K562 (cell line): Measurements from ENCODE around the gene BBC3. TPM values are rescaled to one million over a fixed set of nuclear protein-coding genes. Genes with fewer than 3 reads are reported as not detected.

ENCODE experiments used
- CEBPB ChIP-seq: fragments of 450-650 bp; IDR thresholded peaks from 2 replicates; pipeline ENCODE4 v1.6.1; 2016; ENCODE audit warnings: missing genetic modification characterization, missing compliant biosample characterization
- ILF3 ChIP-seq: fragments of 450-650 bp; IDR thresholded peaks from 2 replicates; pipeline ENCODE4 v1.6.1; 2018; ENCODE audit warnings: antibody characterized with exemption, mild to moderate bottlenecking, moderate library complexity, borderline replicate concordance
- MYBL2 ChIP-seq, 2 experiments: fragments of 450-650 bp in 1 of 2; sonication (generic) in 1 of 2; formaldehyde crosslinking in 1 of 2; IDR thresholded peaks; 2 replicates each; pipeline versions ENCODE4 v1.6.1 to v1.8.1; 2017 to 2022; ENCODE audit warnings: borderline replicate concordance in 1 of 2, inconsistent platforms in 1 of 2, low read depth in 1 of 2, mild to moderate bottlenecking in 1 of 2, missing genetic modification reagents in 1 of 2, moderate library complexity in 1 of 2
- SP2 ChIP-seq: IDR thresholded peaks from 2 replicates; pipeline ENCODE4 v1.6.1; 2011; ENCODE audit warnings: mild to moderate bottlenecking, low read depth, low read length, moderate library complexity; ENCODE audit not compliant: poor library complexity, severe bottlenecking; ENCODE audit errors: extremely low read depth
- YY1 ChIP-seq, 3 experiments: IDR thresholded peaks; 2 replicates each; pipeline ENCODE4 v1.6.1; 2011; ENCODE audit warnings: low read length in 2 of 3, mild to moderate bottlenecking in 2 of 3, moderate library complexity in 2 of 3, borderline replicate concordance in 1 of 3, control low read depth in 1 of 3, low read depth in 1 of 3; ENCODE audit not compliant: insufficient read depth in 3 of 3, insufficient replicate concordance in 2 of 3, control insufficient read depth in 1 of 3, insufficient read length in 1 of 3; ENCODE audit errors: extremely low read depth in 1 of 3
- ZNF212 ChIP-seq: fragments of 450-650 bp; formaldehyde crosslinking; IDR thresholded peaks from 2 replicates; pipeline ENCODE4 v1.4.0; 2020; ENCODE audit warnings: mild to moderate bottlenecking
- ZNF75A ChIP-seq: fragments of 450-650 bp; formaldehyde crosslinking; IDR thresholded peaks from 2 replicates; pipeline ENCODE4 v1.4.0; 2020; ENCODE audit warnings: mild to moderate bottlenecking
- polyA plus RNA-seq, 8 experiments: library from polyadenylated mRNA; depleted of rRNA in 4 of 8; stranded (reverse) in 5 of 8; unstranded in 3 of 8; fragments of >200 nt; fragmentation: Nextera tagmentation in 2 of 8; fragmentation: Illumina TruSeq in 1 of 8; extraction: Ambion mirVana in 2 of 8; extraction: Trizol in 1 of 8; gene quantifications; 2 replicates each; pipeline versions ENCODE4 v1.2.1 to v1.2.3, GENCODE V29; 2011 to 2014; ENCODE audit warnings: inconsistent platforms in 1 of 8, missing spikeins in 1 of 8
- total RNA-seq, 7 experiments: library from RNA; depleted of rRNA in 6 of 7; stranded (reverse); fragments of >200 nt in 6 of 7; fragmentation: Illumina TruSeq in 2 of 7; extraction: Trizol in 2 of 7; gene quantifications; 2 replicates each; pipeline versions ENCODE4 v1.2.1 to v1.2.3, GENCODE V29; 2011 to 2021; ENCODE audit warnings: low replicate concordance in 1 of 7
- TF ChIP-seq, protein P1 (sequence below): fragments of 450-650 bp; IDR thresholded peaks from 2 replicates; pipeline ENCODE4 v1.6.1; 2016; ENCODE audit warnings: mild to moderate bottlenecking, moderate library complexity
- TF ChIP-seq, protein P2 (sequence below): fragments of 450-650 bp; IDR thresholded peaks from 2 replicates; pipeline ENCODE4 v1.6.1; 2017; ENCODE audit warnings: antibody characterized with exemption, mild to moderate bottlenecking

The BBC3 gene
- total and polyA plus RNA-seq, 9 of the 15 experiments (the other 6 are each of a cell fraction or from before 2014, with no cell fraction given), result 0.15 to 30.7 (median 4.8) TPM

- TF ChIP-seq, protein P1, sequence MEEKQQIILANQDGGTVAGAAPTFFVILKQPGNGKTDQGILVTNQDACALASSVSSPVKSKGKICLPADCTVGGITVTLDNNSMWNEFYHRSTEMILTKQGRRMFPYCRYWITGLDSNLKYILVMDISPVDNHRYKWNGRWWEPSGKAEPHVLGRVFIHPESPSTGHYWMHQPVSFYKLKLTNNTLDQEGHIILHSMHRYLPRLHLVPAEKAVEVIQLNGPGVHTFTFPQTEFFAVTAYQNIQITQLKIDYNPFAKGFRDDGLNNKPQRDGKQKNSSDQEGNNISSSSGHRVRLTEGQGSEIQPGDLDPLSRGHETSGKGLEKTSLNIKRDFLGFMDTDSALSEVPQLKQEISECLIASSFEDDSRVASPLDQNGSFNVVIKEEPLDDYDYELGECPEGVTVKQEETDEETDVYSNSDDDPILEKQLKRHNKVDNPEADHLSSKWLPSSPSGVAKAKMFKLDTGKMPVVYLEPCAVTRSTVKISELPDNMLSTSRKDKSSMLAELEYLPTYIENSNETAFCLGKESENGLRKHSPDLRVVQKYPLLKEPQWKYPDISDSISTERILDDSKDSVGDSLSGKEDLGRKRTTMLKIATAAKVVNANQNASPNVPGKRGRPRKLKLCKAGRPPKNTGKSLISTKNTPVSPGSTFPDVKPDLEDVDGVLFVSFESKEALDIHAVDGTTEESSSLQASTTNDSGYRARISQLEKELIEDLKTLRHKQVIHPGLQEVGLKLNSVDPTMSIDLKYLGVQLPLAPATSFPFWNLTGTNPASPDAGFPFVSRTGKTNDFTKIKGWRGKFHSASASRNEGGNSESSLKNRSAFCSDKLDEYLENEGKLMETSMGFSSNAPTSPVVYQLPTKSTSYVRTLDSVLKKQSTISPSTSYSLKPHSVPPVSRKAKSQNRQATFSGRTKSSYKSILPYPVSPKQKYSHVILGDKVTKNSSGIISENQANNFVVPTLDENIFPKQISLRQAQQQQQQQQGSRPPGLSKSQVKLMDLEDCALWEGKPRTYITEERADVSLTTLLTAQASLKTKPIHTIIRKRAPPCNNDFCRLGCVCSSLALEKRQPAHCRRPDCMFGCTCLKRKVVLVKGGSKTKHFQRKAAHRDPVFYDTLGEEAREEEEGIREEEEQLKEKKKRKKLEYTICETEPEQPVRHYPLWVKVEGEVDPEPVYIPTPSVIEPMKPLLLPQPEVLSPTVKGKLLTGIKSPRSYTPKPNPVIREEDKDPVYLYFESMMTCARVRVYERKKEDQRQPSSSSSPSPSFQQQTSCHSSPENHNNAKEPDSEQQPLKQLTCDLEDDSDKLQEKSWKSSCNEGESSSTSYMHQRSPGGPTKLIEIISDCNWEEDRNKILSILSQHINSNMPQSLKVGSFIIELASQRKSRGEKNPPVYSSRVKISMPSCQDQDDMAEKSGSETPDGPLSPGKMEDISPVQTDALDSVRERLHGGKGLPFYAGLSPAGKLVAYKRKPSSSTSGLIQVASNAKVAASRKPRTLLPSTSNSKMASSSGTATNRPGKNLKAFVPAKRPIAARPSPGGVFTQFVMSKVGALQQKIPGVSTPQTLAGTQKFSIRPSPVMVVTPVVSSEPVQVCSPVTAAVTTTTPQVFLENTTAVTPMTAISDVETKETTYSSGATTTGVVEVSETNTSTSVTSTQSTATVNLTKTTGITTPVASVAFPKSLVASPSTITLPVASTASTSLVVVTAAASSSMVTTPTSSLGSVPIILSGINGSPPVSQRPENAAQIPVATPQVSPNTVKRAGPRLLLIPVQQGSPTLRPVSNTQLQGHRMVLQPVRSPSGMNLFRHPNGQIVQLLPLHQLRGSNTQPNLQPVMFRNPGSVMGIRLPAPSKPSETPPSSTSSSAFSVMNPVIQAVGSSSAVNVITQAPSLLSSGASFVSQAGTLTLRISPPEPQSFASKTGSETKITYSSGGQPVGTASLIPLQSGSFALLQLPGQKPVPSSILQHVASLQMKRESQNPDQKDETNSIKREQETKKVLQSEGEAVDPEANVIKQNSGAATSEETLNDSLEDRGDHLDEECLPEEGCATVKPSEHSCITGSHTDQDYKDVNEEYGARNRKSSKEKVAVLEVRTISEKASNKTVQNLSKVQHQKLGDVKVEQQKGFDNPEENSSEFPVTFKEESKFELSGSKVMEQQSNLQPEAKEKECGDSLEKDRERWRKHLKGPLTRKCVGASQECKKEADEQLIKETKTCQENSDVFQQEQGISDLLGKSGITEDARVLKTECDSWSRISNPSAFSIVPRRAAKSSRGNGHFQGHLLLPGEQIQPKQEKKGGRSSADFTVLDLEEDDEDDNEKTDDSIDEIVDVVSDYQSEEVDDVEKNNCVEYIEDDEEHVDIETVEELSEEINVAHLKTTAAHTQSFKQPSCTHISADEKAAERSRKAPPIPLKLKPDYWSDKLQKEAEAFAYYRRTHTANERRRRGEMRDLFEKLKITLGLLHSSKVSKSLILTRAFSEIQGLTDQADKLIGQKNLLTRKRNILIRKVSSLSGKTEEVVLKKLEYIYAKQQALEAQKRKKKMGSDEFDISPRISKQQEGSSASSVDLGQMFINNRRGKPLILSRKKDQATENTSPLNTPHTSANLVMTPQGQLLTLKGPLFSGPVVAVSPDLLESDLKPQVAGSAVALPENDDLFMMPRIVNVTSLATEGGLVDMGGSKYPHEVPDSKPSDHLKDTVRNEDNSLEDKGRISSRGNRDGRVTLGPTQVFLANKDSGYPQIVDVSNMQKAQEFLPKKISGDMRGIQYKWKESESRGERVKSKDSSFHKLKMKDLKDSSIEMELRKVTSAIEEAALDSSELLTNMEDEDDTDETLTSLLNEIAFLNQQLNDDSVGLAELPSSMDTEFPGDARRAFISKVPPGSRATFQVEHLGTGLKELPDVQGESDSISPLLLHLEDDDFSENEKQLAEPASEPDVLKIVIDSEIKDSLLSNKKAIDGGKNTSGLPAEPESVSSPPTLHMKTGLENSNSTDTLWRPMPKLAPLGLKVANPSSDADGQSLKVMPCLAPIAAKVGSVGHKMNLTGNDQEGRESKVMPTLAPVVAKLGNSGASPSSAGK, result peak; percentile 14; the same call in 1 of the 2 replicates
- TF ChIP-seq YY1 (IDR thresholded peaks at IDR 0.05; ENCODE audit: borderline replicate concordance in 1 of 3, control insufficient read depth in 1 of 3, extremely low read depth in 1 of 3, insufficient read depth in 3 of 3, insufficient read length in 1 of 3, insufficient replicate concordance in 2 of 3, low read depth in 1 of 3, low read length in 2 of 3) (no peak), MYBL2 (IDR thresholded peaks at IDR 0.05; ENCODE audit: low read depth) (no peak), MYBL2 (CRISPR knock-in tag; IDR thresholded peaks at IDR 0.05; ENCODE audit: borderline replicate concordance) (no peak), ZNF212 (CRISPR knock-in tag) (no peak), SP2 (no peak), ILF3 (no peak), ZNF75A (CRISPR knock-in tag) (no peak), CEBPB (tag) (no peak)
- TF ChIP-seq, protein P2, sequence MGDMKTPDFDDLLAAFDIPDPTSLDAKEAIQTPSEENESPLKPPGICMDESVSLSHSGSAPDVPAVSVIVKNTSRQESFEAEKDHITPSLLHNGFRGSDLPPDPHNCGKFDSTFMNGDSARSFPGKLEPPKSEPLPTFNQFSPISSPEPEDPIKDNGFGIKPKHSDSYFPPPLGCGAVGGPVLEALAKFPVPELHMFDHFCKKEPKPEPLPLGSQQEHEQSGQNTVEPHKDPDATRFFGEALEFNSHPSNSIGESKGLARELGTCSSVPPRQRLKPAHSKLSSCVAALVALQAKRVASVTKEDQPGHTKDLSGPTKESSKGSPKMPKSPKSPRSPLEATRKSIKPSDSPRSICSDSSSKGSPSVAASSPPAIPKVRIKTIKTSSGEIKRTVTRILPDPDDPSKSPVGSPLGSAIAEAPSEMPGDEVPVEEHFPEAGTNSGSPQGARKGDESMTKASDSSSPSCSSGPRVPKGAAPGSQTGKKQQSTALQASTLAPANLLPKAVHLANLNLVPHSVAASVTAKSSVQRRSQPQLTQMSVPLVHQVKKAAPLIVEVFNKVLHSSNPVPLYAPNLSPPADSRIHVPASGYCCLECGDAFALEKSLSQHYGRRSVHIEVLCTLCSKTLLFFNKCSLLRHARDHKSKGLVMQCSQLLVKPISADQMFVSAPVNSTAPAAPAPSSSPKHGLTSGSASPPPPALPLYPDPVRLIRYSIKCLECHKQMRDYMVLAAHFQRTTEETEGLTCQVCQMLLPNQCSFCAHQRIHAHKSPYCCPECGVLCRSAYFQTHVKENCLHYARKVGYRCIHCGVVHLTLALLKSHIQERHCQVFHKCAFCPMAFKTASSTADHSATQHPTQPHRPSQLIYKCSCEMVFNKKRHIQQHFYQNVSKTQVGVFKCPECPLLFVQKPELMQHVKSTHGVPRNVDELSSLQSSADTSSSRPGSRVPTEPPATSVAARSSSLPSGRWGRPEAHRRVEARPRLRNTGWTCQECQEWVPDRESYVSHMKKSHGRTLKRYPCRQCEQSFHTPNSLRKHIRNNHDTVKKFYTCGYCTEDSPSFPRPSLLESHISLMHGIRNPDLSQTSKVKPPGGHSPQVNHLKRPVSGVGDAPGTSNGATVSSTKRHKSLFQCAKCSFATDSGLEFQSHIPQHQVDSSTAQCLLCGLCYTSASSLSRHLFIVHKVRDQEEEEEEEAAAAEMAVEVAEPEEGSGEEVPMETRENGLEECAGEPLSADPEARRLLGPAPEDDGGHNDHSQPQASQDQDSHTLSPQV, result 0 out of 2 replicates have a peak, but pooled peaks have one; percentile 32
Observed at GRCh38 chr19:47275791-47276461, 44.9 kb upstream of the BBC3 start (continued).
